A549 (cell line): ENCODE results near the gene L3MBTL2. TPM values are rescaled to one million over a fixed set of nuclear protein-coding genes. Genes with fewer than 3 reads are reported as not detected.

ENCODE experiments used
- ATAC-seq, 2 experiments: fragments of 200-7000 bp in 1 of 2; fragments of >200 bp in 1 of 2; cut with Nextera tagmentation in 1 of 2; cut with Tn5 transposase in 1 of 2; 3 replicates each; pipeline versions ENCODE4 v1.8.0 to v1.9.1; 2018 to 2020; ENCODE audit warnings: mild to moderate bottlenecking in 1 of 2, moderate library complexity in 1 of 2
- CTCF ChIA-PET: fragments of 300-600 bp; sonication (Branson Sonifier 250); formaldehyde crosslinking; extraction: SDS; loops from one replicate; lab custom pipeline; 2021; ENCODE audit warnings: antibody characterized with exemption, inconsistent platforms; lab: Yijun Ruan, JAX
- POLR2A ChIA-PET: fragments of 350-600 bp; formaldehyde crosslinking; extraction: SDS; loops from one replicate; lab custom pipeline; 2021; ENCODE audit warnings: antibody characterized with exemption, inconsistent platforms; lab: Yijun Ruan, JAX
- DNase-seq, 2 experiments: peaks; one replicate each; pipeline versions ENCODE4 v3.0.0 to v3.0.0-alpha.2; 2011 to 2016; ENCODE audit warnings: low read depth in 1 of 2, low spot score in 1 of 2
- FAIRE-seq: peaks from 2 replicates; lab custom pipeline; 2011; peaks lifted over from hg19 to GRCh38; lab: Jason Lieb, UNC
- H3K27ac ChIP-seq, 2 experiments: fragments of >200 bp; sonication (Bioruptor Twin); formaldehyde crosslinking; 3 replicates each; pipeline ENCODE4 v1.5.1; 2016 to 2017
- H3K4me1 ChIP-seq: fragments of >200 bp; sonication (Bioruptor Twin); formaldehyde crosslinking; 3 replicates; pipeline ENCODE4 v1.6.1; 2016
- H3K4me2 ChIP-seq: fragments of >200 bp; sonication (Bioruptor Twin); formaldehyde crosslinking; 3 replicates; pipeline ENCODE4 v1.6.1; 2016
- H3K4me3 ChIP-seq: fragments of >200 bp; sonication (Bioruptor Twin); formaldehyde crosslinking; 3 replicates; pipeline ENCODE4 v1.5.1; 2016
- H3K9me3 ChIP-seq: fragments of >200 bp; sonication (Bioruptor Twin); formaldehyde crosslinking; 3 replicates; pipeline ENCODE4 v1.6.1; 2016
- ATOH8 ChIP-seq: fragments of 250-450 bp; sonication (Bioruptor Pico); IDR thresholded peaks from 2 replicates; pipeline ENCODE4 v1.5.0; 2020; ENCODE audit warnings: low read depth, mild to moderate bottlenecking, moderate library complexity
- CHD2 ChIP-seq: fragments of 150-350 bp; IDR thresholded peaks from 2 replicates; pipeline ENCODE4 v1.6.1; 2014; ENCODE audit warnings: low read length; ENCODE audit not compliant: partially characterized antibody
- EHF ChIP-seq: fragments of 250-450 bp; sonication (Bioruptor Pico); IDR thresholded peaks from 2 replicates; pipeline ENCODE4 v1.5.0; 2020; ENCODE audit warnings: mild to moderate bottlenecking
- FOSB ChIP-seq: fragments of 250-450 bp; sonication (Bioruptor Pico); IDR thresholded peaks from 2 replicates; pipeline ENCODE4 v1.5.0; 2020; ENCODE audit warnings: mild to moderate bottlenecking, moderate library complexity
- HDAC2 ChIP-seq: fragments of 200-600 bp; sonication (generic); IDR thresholded peaks from 2 replicates; pipeline ENCODE4 v1.6.1; 2016
- HEYL ChIP-seq: fragments of 250-450 bp; sonication (Bioruptor Pico); IDR thresholded peaks from 2 replicates; pipeline ENCODE4 v1.8.0; 2021; ENCODE audit warnings: mild to moderate bottlenecking, moderate library complexity
- HOXB5 ChIP-seq: fragments of 250-450 bp; sonication (Bioruptor Pico); IDR thresholded peaks from 2 replicates; pipeline ENCODE4 v1.5.0; 2020; ENCODE audit warnings: mild to moderate bottlenecking, moderate library complexity
- NFE2L2 ChIP-seq: fragments of 150-350 bp; conservative IDR thresholded peaks from 2 replicates; pipeline ENCODE4 v1.6.1; 2014; ENCODE audit warnings: low read length
- NR3C1 ChIP-seq: fragments of >200 bp; sonication (Bioruptor Twin); formaldehyde crosslinking; IDR thresholded peaks from 3 replicates; pipeline ENCODE4 v1.6.1; 2017
- POLR2AphosphoS2 ChIP-seq: conservative IDR thresholded peaks from 2 replicates; pipeline ENCODE4 v1.6.1; 2012; ENCODE audit warnings: low read length, improper control_type of control experiment, inconsistent platforms
- SMC3 ChIP-seq: fragments of >200 bp; sonication (Bioruptor Twin); formaldehyde crosslinking; IDR thresholded peaks from 3 replicates; pipeline ENCODE4 v1.6.1; 2018; ENCODE audit warnings: inconsistent platforms
- TFCP2L1 ChIP-seq: fragments of 250-450 bp; sonication (Bioruptor Pico); IDR thresholded peaks from 2 replicates; pipeline ENCODE4 v1.5.0; 2021; ENCODE audit warnings: mild to moderate bottlenecking
- USF2 ChIP-seq: fragments of 450-650 bp; IDR thresholded peaks from 2 replicates; pipeline ENCODE4 v1.6.1; 2014; ENCODE audit warnings: antibody characterized with exemption
- ZSCAN20 ChIP-seq: fragments of 250-450 bp; sonication (Bioruptor Pico); IDR thresholded peaks from 2 replicates; pipeline ENCODE4 v1.8.0; 2022; ENCODE audit warnings: mild to moderate bottlenecking, moderate library complexity
- WGBS: methylation state at CpG from one replicate; pipeline ENCODE4 v1.1.6; 2017; ENCODE audit errors: missing lambda C conversion rate; 5-methylcytosine and 5-hydroxymethylcytosine counted together
- polyA plus RNA-seq, 4 experiments: library from polyadenylated mRNA; depleted of rRNA in 3 of 4; stranded (reverse); fragments of >200 nt; fragmentation: RNase III in 1 of 4; extraction: RNeasy Plus Mini Kit Qiagen cat#74134 plus additional on column Dnase treatment in 1 of 4; gene quantifications; 2 replicates in 3 of 4; 3 replicates in 1 of 4; pipeline ENCODE4 v1.2.3, GENCODE V29; 2011 to 2017
- TF ChIP-seq, protein P1 (sequence below): fragments of 150-350 bp; IDR thresholded peaks from 2 replicates; pipeline ENCODE4 v1.6.1; 2014; ENCODE audit warnings: low read depth, mild to moderate bottlenecking, low read length
- TF ChIP-seq, protein P2 (sequence below): fragments of 200-600 bp; sonication (generic); IDR thresholded peaks from 2 replicates; pipeline ENCODE4 v1.6.1; 2016; ENCODE audit warnings: antibody characterized with exemption, mild to moderate bottlenecking, moderate library complexity
- TF ChIP-seq, protein P3 (sequence below): IDR thresholded peaks from 2 replicates; pipeline ENCODE4 v1.6.1; 2012; ENCODE audit warnings: low read depth, borderline replicate concordance
- TF ChIP-seq, protein P4 (sequence below): fragments of >200 bp; sonication (Bioruptor Twin); formaldehyde crosslinking; IDR thresholded peaks from 2 replicates; pipeline ENCODE4 v1.6.1; 2016

Gene L3MBTL2
- polyA plus RNA-seq, 2 of the 4 experiments (the other 2 are of a cell fraction) = 14.5 to 17.0 TPM

DNA sequence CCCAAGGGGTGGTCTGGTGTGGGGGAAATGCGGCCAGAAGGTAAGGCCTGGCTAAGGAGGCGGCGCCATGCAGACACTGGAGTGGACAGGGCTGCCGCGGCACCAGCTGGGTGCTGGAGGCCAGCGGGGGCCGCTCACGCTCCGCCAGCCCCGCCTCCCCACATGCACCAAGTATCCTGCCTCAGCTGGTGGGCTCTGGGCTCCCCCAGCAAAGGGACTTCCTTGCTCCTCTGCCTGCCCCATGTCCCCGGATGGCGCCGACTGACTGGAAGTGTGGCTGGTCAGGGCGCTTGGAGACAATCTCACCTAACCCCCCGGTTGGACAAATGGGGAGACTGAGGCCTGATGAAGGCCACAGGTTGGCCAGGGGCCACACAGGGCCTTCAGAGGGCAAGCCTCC is 43.2 kb downstream of the L3MBTL2 start:
- Histone ChIP-seq H3K9me3 (no peaks in the 10 kb centered on the region), H3K27ac (no peak overlapping the region), H3K4me2 (no peak overlapping the region), H3K4me3 (no peak overlapping the region), H3K4me1 (no peaks in the 10 kb centered on the region)
- WGBS = 87% methylated on average over 7 of the region's 15 CpGs
- CTCF ChIA-PET = interaction anchor here (0.5 to 1.7 kb wide), 2 partner anchors 11 to 26 kb away, joined by 3 to 6 read pairs; no protein-coding TSS in a partner anchor
- FAIRE-seq (no peak), DNase-seq (no peak), ATAC-seq (no peak)
- TF ChIP-seq, protein P1, sequence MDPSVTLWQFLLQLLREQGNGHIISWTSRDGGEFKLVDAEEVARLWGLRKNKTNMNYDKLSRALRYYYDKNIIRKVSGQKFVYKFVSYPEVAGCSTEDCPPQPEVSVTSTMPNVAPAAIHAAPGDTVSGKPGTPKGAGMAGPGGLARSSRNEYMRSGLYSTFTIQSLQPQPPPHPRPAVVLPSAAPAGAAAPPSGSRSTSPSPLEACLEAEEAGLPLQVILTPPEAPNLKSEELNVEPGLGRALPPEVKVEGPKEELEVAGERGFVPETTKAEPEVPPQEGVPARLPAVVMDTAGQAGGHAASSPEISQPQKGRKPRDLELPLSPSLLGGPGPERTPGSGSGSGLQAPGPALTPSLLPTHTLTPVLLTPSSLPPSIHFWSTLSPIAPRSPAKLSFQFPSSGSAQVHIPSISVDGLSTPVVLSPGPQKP = no peak
- TF ChIP-seq, protein P2, sequence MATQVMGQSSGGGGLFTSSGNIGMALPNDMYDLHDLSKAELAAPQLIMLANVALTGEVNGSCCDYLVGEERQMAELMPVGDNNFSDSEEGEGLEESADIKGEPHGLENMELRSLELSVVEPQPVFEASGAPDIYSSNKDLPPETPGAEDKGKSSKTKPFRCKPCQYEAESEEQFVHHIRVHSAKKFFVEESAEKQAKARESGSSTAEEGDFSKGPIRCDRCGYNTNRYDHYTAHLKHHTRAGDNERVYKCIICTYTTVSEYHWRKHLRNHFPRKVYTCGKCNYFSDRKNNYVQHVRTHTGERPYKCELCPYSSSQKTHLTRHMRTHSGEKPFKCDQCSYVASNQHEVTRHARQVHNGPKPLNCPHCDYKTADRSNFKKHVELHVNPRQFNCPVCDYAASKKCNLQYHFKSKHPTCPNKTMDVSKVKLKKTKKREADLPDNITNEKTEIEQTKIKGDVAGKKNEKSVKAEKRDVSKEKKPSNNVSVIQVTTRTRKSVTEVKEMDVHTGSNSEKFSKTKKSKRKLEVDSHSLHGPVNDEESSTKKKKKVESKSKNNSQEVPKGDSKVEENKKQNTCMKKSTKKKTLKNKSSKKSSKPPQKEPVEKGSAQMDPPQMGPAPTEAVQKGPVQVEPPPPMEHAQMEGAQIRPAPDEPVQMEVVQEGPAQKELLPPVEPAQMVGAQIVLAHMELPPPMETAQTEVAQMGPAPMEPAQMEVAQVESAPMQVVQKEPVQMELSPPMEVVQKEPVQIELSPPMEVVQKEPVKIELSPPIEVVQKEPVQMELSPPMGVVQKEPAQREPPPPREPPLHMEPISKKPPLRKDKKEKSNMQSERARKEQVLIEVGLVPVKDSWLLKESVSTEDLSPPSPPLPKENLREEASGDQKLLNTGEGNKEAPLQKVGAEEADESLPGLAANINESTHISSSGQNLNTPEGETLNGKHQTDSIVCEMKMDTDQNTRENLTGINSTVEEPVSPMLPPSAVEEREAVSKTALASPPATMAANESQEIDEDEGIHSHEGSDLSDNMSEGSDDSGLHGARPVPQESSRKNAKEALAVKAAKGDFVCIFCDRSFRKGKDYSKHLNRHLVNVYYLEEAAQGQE = no peak
- TF ChIP-seq SMC3 = no peak
- no peak for TF ChIP-seq NR3C1
- no peak for TF ChIP-seq EHF
- TF ChIP-seq HOXB5 (CRISPR knock-in tag) = no peak
- POLR2A ChIA-PET = interaction anchor here (0.8 kb wide), 1 partner anchor 220 kb away, joined by 3 read pairs; the partner anchor contains the start of gene PHF5A

DNA sequence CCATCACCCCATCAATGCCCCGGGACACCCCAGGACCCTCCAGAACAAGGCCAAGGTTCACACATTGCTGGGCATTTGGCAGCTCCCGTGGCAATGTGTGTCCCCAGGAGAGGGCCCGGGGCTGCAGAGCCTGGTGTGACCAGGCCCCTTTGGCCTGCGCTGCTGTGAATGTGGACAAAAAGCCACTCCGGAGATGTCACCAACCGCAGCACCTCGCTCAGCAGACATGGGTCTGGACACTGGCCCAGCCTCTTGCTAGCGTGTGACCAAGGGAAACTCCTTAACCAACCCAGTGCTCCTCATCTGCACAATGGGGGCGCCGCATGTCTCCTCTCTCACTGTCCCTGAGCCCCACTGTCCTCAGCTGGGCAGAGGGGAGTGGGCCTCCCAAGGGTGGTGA is 43.6 kb downstream of the L3MBTL2 start:
- CTCF ChIA-PET = interaction anchor here (0.5 kb wide), 1 partner anchor 26 kb away, joined by 3 read pairs; no protein-coding TSS in a partner anchor
- 100% methylated on average over 3 of the region's 10 CpGs for WGBS

More for the DNA sequence above, 43.6 kb downstream of the L3MBTL2 start:
- DNase-seq (no peak), ATAC-seq (no peak), FAIRE-seq (no peak)
- Histone ChIP-seq H3K4me2 (no peak overlapping the region), H3K27ac (no peak overlapping the region), H3K4me1 (no peaks in the 10 kb centered on the region), H3K4me3 (no peak overlapping the region), H3K9me3 (no peaks in the 10 kb centered on the region)
- TF ChIP-seq HDAC2 = no peak
- TF ChIP-seq CHD2 = no peak
- TF ChIP-seq POLR2AphosphoS2 = no peak
- TF ChIP-seq, protein P1 = no peak
- TF ChIP-seq, protein P3, sequence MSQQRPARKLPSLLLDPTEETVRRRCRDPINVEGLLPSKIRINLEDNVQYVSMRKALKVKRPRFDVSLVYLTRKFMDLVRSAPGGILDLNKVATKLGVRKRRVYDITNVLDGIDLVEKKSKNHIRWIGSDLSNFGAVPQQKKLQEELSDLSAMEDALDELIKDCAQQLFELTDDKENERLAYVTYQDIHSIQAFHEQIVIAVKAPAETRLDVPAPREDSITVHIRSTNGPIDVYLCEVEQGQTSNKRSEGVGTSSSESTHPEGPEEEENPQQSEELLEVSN = no peak
- no peak for TF ChIP-seq NFE2L2
- TF ChIP-seq FOSB (CRISPR knock-in tag) = no peak
- TF ChIP-seq ATOH8 (CRISPR knock-in tag) = no peak
- TF ChIP-seq TFCP2L1 (CRISPR knock-in tag) = no peak
- no peak for TF ChIP-seq ZSCAN20 (CRISPR knock-in tag)
- no peak for TF ChIP-seq HEYL
- TF ChIP-seq, protein P4, sequence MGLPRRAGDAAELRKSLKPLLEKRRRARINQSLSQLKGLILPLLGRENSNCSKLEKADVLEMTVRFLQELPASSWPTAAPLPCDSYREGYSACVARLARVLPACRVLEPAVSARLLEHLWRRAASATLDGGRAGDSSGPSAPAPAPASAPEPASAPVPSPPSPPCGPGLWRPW = no peak
- TF ChIP-seq USF2 = no peak
- POLR2A ChIA-PET = no interaction called here
